Measurements from ENCODE around the gene DENND1A.
A peak's percentile ranks its signal among the peaks of the same experiment; 100 is the strongest.

The DENND1A gene

DNA sequence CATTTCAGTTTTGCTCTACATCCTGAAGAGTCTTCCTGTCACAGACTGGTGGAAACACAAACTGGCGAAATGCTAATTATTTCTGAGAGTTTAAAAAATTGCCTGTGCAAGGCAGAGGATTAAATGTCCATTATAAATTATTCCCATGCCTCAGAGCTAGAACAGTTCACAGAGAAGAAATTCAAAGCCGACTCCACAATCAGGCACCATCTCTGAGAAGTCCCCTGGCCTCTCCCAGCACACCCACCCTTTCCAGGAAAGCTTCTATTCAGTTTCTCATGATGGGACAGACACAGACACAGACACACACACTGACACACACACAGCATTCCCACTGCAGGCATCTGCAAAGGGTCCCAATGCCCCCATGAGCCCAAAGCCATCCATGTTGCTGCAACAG is 253.1 kb downstream of the DENND1A start:
- TF ChIP-seq, protein P1, sequence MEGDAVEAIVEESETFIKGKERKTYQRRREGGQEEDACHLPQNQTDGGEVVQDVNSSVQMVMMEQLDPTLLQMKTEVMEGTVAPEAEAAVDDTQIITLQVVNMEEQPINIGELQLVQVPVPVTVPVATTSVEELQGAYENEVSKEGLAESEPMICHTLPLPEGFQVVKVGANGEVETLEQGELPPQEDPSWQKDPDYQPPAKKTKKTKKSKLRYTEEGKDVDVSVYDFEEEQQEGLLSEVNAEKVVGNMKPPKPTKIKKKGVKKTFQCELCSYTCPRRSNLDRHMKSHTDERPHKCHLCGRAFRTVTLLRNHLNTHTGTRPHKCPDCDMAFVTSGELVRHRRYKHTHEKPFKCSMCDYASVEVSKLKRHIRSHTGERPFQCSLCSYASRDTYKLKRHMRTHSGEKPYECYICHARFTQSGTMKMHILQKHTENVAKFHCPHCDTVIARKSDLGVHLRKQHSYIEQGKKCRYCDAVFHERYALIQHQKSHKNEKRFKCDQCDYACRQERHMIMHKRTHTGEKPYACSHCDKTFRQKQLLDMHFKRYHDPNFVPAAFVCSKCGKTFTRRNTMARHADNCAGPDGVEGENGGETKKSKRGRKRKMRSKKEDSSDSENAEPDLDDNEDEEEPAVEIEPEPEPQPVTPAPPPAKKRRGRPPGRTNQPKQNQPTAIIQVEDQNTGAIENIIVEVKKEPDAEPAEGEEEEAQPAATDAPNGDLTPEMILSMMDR (IDR thresholded peaks at IDR 0.05), result no peak
- Mint-ChIP-seq H3K27ac (no peak overlapping the region), H3K4me1 (peaks cover 59% of the 10 kb centered on the region), H3K9me3 (peaks cover 46% of the 10 kb centered on the region), H3K27me3 (ENCODE audit: low read depth, poor library complexity) (peaks cover 8% of the 10 kb centered on the region), H3K36me3 (ENCODE audit: low read depth) (peaks cover 53% of the 10 kb centered on the region), H3K4me3 (no peak overlapping the region)
- no peak for DNase-seq

DNA sequence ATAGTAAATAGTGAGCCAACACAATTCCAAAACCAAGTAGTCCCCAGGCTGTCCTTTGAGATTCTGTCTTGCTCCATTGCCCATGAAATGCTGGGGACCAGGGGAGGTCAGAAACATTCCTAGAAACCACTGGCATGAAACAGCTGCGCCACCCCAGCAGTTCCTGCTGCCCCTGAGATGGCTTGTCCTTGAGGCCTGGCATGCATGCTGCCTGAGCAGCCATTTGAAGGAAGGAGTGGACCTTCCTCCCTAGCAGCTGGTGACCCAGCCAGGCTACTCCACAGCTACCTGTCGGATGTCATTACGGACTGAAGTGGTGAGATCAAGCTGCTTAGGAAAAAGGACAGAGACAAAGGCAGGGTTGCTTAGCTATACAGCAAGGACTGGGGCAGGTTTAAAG is 260.6 kb downstream of the DENND1A start:
- DNase-seq, result peak; percentile 58
- H3K9me3 Mint-ChIP-seq, result peaks cover 44% of the 10 kb centered on the region
- peak overlapping the region; percentile 16 for H3K4me3 Mint-ChIP-seq
- TF ChIP-seq, protein P1 (IDR thresholded peaks at IDR 0.05), result no peak
- H3K36me3 Mint-ChIP-seq (ENCODE audit: low read depth), result peaks cover 73% of the 10 kb centered on the region
- no peaks in the 10 kb centered on the region for H3K27me3 Mint-ChIP-seq (ENCODE audit: low read depth, poor library complexity)
- H3K4me1 Mint-ChIP-seq, result peaks cover 32% of the 10 kb centered on the region
- peak overlapping the region; percentile 12 for H3K27ac Mint-ChIP-seq

DNA sequence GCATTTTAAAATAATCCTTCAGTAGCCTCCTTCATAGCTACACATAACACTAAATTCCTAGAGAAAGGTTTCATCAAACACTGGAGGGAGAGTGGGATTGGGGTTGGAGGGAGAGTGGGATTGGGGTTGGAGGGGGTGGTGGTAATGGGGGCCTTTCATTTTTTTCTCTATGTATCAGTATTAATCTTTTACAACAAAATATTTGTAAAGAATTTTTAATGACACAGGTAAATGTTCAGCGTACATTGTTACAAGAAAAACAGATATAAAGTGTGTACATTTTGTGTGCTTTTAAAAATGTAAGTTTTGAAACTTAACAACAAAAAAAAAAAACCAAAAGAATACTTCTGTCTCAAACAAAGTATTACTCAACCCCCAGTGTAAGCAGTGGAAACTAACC is 266.4 kb downstream of the DENND1A start:
- H3K27ac Mint-ChIP-seq, result no peak overlapping the region
- TF ChIP-seq, protein P1 (IDR thresholded peaks at IDR 0.05), result no peak
- H3K9me3 Mint-ChIP-seq, result peaks cover 55% of the 10 kb centered on the region
- H3K27me3 Mint-ChIP-seq (ENCODE audit: low read depth, poor library complexity), result peaks cover 3% of the 10 kb centered on the region
- H3K4me3 Mint-ChIP-seq, result no peak overlapping the region
- DNase-seq, result no peak
- H3K36me3 Mint-ChIP-seq (ENCODE audit: low read depth), result peaks cover 74% of the 10 kb centered on the region
- peaks cover 39% of the 10 kb centered on the region for H3K4me1 Mint-ChIP-seq

DNA sequence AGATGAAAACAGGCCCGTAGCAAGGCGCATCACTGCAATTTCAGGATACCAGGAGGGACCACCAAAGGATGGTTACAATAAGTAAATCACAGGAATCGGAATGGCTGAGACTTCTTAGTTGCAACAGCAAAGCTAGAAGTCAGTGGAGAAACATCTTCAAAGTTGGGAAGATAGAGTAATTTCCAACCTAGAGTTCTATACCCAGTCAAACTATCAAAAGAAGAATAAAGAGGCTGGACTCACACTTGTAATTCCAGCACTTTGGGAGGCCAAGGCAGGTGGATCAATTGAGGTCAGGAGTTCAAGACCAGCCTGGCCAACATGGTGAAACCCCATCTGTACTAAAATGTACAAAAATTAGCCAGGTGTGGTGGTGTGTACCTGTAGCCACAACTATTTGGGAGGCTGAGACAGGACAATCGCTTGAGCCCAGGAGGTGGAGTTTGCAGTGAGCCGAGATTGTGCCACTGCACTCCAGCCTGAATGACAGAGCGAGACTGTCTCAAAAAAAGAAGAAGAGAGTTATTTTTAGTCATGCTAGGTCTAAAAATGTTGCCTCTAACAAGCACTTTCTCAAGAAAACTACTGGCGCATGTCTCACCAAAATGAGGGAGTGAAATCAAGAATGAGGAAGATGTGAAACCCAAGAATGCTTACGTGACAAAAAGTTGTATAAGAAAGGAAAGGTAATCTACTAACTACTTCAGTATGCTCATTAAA is 267.7 kb downstream of the DENND1A start:
- TF ChIP-seq, protein P1 (IDR thresholded peaks at IDR 0.05), result no peak
- peaks cover 67% of the 10 kb centered on the region for H3K36me3 Mint-ChIP-seq (ENCODE audit: low read depth)
- peaks cover 55% of the 10 kb centered on the region for H3K9me3 Mint-ChIP-seq
- H3K27ac Mint-ChIP-seq, result no peak overlapping the region
- peaks cover 34% of the 10 kb centered on the region for H3K4me1 Mint-ChIP-seq
- H3K4me3 Mint-ChIP-seq, result no peak overlapping the region
- H3K27me3 Mint-ChIP-seq (ENCODE audit: low read depth, poor library complexity), result peaks cover 3% of the 10 kb centered on the region
- no peak for DNase-seq

DNA sequence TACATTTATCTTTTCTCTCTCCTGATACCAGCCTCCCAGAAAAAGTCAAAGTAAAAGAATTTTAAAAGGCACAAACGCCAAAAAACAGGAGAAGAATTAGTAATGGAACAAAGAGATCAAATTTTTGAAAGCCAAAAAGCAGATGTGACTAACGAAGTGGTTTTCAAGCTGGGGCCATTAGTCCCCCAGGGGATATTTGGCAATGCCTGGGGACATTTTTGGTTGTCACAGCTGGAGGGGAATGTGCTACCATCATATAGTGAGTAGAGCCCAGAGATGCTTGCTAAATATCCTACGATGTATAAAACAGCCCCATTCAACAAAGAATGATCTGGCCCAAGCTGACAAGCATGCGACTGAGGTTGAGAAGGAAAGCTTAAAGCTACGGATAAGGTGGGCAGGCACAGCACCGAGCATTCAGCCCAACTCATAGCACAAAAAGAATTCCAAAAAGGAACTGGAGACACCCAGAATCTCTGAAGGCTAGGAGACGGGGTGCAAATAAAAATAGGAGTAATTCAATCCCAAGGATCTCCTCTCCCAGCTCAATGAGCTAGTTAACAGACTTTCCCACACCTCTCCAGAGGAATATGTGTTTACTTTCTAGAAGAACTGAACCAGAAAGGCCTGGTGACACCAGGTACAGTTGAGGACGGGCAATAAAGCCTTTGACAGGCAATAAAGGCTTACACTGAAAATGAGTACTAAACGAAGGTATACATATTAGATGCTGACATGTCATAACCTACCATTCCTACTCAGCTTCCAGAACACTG is 269.0 kb downstream of the DENND1A start:
- Mint-ChIP-seq H3K36me3 (ENCODE audit: low read depth) (peaks cover 55% of the 10 kb centered on the region), H3K4me1 (peaks cover 43% of the 10 kb centered on the region), H3K9me3 (peaks cover 48% of the 10 kb centered on the region), H3K27ac (peak overlapping the region; percentile 50), H3K27me3 (ENCODE audit: low read depth, poor library complexity) (peaks cover 5% of the 10 kb centered on the region), H3K4me3 (no peak overlapping the region)
- DNase-seq, result no peak
- TF ChIP-seq, protein P1 (IDR thresholded peaks at IDR 0.05), result no peak
